HG03103 (cell line): ENCODE data around the gene TNS4.

Experiments used
- ATAC-seq: cut with Tn5 transposase; IDR thresholded peaks from one replicate; pipeline ENCODE4 v1.9.1; 2021; ENCODE audit warnings: low read depth; ENCODE audit not compliant: unreplicated experiment

TNS4 gene

GRCh38 chr17:40518401-40519088 is 17.1 kb upstream of the TNS4 start:
- ATAC-seq: no peak

- no peak for ATAC-seq
Measured at GRCh38 chr17:40517981-40518380, 16.6 kb upstream of the TNS4 start.

GRCh38 chr17:40517286-40517662 is 15.9 kb upstream of the TNS4 start:
- ATAC-seq: no peak

- no peak for ATAC-seq
Measured at GRCh38 chr17:40516581-40517285, 15.3 kb upstream of the TNS4 start.

GRCh38 chr17:40515491-40516041 is 14.1 kb upstream of the TNS4 start:
- no peak for ATAC-seq

- ATAC-seq: no peak
Measured at GRCh38 chr17:40515011-40515410, 13.6 kb upstream of the TNS4 start.

GRCh38 chr17:40514013-40514875 is 12.8 kb upstream of the TNS4 start:
- ATAC-seq: no peak

GRCh38 chr17:40511667-40512220 is 10.3 kb upstream of the TNS4 start:
- no peak for ATAC-seq

- ATAC-seq: no peak
Measured at GRCh38 chr17:40511136-40511535, 9.7 kb upstream of the TNS4 start.

- ATAC-seq: no peak
Measured at GRCh38 chr17:40510328-40510648, 8.9 kb upstream of the TNS4 start.

- no peak for ATAC-seq
Measured at GRCh38 chr17:40509626-40510327, 8.4 kb upstream of the TNS4 start.

GRCh38 chr17:40506786-40507185 is 5.4 kb upstream of the TNS4 start:
- no peak for ATAC-seq

- no peak for ATAC-seq
Measured at GRCh38 chr17:40503154-40503553, 1.7 kb upstream of the TNS4 start.

GRCh38 chr17:40502716-40503115 is 1.3 kb upstream of the TNS4 start:
- no peak for ATAC-seq

GRCh38 chr17:40500709-40501108 is 714 bp downstream of the TNS4 start:
- ATAC-seq: no peak

GRCh38 chr17:40500190-40500589 is 1.2 kb downstream of the TNS4 start:
- no peak for ATAC-seq

- ATAC-seq: no peak
Measured at GRCh38 chr17:40499551-40500189, 1.8 kb downstream of the TNS4 start.

GRCh38 chr17:40498281-40499084 is 2.9 kb downstream of the TNS4 start:
- ATAC-seq: no peak

GRCh38 chr17:40497695-40498094 is 3.7 kb downstream of the TNS4 start:
- no peak for ATAC-seq
